HCT116 (cell line): Measurements from ENCODE around the gene ERC2. TPM values are rescaled to one million over a fixed set of nuclear protein-coding genes. Genes with fewer than 3 reads are reported as not detected.
"Not testable (repeated sequence)": the region's sequence is repeated elsewhere in the genome, so short reads cannot be mapped to it uniquely, and the experiment has no call there.

Experiments
- ATAC-seq: fragments of 200-7000 bp; cut with Tn5 transposase; 2 replicates; pipeline ENCODE4 v1.9.1; 2020; ENCODE audit warnings: mild to moderate bottlenecking, moderate library complexity
- BruUV-seq: library from RNA; stranded (reverse); fragments of 400-500 nt; replicated peaks from 2 replicates; lab custom pipeline; 2021; lab: Mats Ljungman, UMichigan
- CTCF ChIA-PET: fragments of 300-600 bp; sonication (Branson Sonifier 250); formaldehyde crosslinking; loops from one replicate; lab custom pipeline; 2021; ENCODE audit warnings: antibody characterized with exemption; lab: Charles Lee
- POLR2A ChIA-PET: fragments of 300-600, 350-600 bp; sonication (Branson Sonifier 250); formaldehyde crosslinking; loops from one replicate; lab custom pipeline; 2021; ENCODE audit warnings: antibody characterized with exemption; lab: Charles Lee
- RAD21 ChIA-PET, 2 experiments: fragments of 300-600 bp; sonication (Branson Sonifier 250); formaldehyde crosslinking; loops; one replicate each; lab custom pipeline; 2023; ENCODE audit warnings: low total read pairs in 2 of 2; ENCODE audit not compliant: uncharacterized antibody in 2 of 2, unreplicated experiment in 2 of 2, low non-redundant PET in 1 of 2; lab: Charles Lee
- DNase-seq: peaks from one replicate; pipeline ENCODE4 v3.0.0-alpha.2; 2010; ENCODE audit warnings: low read depth, low spot score
- H2AFZ ChIP-seq: fragments of 200-600 bp; shearing (Covaris generic), sonication (generic); 2 replicates; pipeline ENCODE4 v1.6.1; 2017; ENCODE audit warnings: low read depth, mixed run types, mixed read lengths, antibody characterized with exemption, low read length; ENCODE audit not compliant: poor library complexity, severe bottlenecking
- H3K27ac ChIP-seq: 2 replicates; pipeline ENCODE4 v1.5.1; 2012; ENCODE audit warnings: low read depth, low read length
- H3K27me3 ChIP-seq: fragments of 200-600 bp; sonication (generic); 2 replicates; pipeline ENCODE4 v1.6.1; 2016; ENCODE audit warnings: mixed run types, low read length, mixed read lengths; ENCODE audit not compliant: insufficient read depth
- H3K36me3 ChIP-seq, 2 experiments: fragments of 200-500 bp in 1 of 2; fragments of 200-600 bp in 1 of 2; sonication (Bioruptor generic) in 1 of 2; sonication (generic) in 1 of 2; 2 replicates each; pipeline versions ENCODE4 v1.5.1 to v1.6.1; 2014 to 2016; ENCODE audit warnings: low read length in 2 of 2, inconsistent platforms in 1 of 2, mixed read lengths in 1 of 2, mixed run types in 1 of 2; ENCODE audit not compliant: insufficient read depth in 2 of 2, control insufficient read depth in 1 of 2
- H3K4me1 ChIP-seq, 2 experiments: fragments of 200-600 bp in 1 of 2; sonication (generic) in 1 of 2; 2 replicates each; pipeline versions ENCODE4 v1.5.1 to v1.6.1; 2012 to 2017; ENCODE audit warnings: low read length in 2 of 2, inconsistent platforms in 1 of 2, mild to moderate bottlenecking in 1 of 2, mixed read lengths in 1 of 2, mixed run types in 1 of 2, moderate library complexity in 1 of 2; ENCODE audit not compliant: insufficient read depth in 2 of 2, control insufficient read depth in 1 of 2
- H3K4me2 ChIP-seq: fragments of 200-600 bp; sonication (generic); 2 replicates; pipeline ENCODE4 v1.6.1; 2017; ENCODE audit warnings: mixed run types, low read length, mixed read lengths
- H3K4me3 ChIP-seq, 2 experiments: fragments of 200-600 bp in 1 of 2; sonication (generic) in 1 of 2; replicated peaks in 1 of 2; 2 replicates each; pipeline ENCODE4 v1.5.1; 2011 to 2016; ENCODE audit warnings: low read length in 2 of 2, control low read depth in 1 of 2, low read depth in 1 of 2, mild to moderate bottlenecking in 1 of 2, mixed read lengths in 1 of 2, mixed run types in 1 of 2
- H3K79me2 ChIP-seq: fragments of 200-600 bp; sonication (generic); 2 replicates; pipeline ENCODE4 v1.6.1; 2017; ENCODE audit warnings: mild to moderate bottlenecking, mixed run types, low read length, moderate library complexity, mixed read lengths; ENCODE audit not compliant: insufficient read depth
- H3K9ac ChIP-seq: fragments of 200-600 bp; sonication (generic); 2 replicates; pipeline ENCODE4 v1.6.1; 2016; ENCODE audit warnings: low read length, mixed read lengths
- H3K9me2 ChIP-seq: fragments of 200-600 bp; sonication (generic), shearing (Covaris generic); 2 replicates; pipeline ENCODE4 v1.6.1; 2017; ENCODE audit warnings: mixed run types, mild to moderate bottlenecking, moderate library complexity; ENCODE audit not compliant: insufficient read depth
- H3K9me3 ChIP-seq, 2 experiments: fragments of 200-500 bp in 1 of 2; fragments of 200-600 bp in 1 of 2; sonication (Bioruptor generic) in 1 of 2; sonication (generic) in 1 of 2; 2 replicates each; pipeline ENCODE4 v1.6.1; 2014 to 2017; ENCODE audit warnings: low read length in 2 of 2, mixed read lengths in 2 of 2, inconsistent platforms in 1 of 2, low read depth in 1 of 2, mild to moderate bottlenecking in 1 of 2, mixed run types in 1 of 2, moderate library complexity in 1 of 2; ENCODE audit not compliant: control insufficient read depth in 1 of 2, insufficient read depth in 1 of 2
- H4K20me1 ChIP-seq: fragments of 200-600 bp; sonication (generic), shearing (Covaris generic); 2 replicates; pipeline ENCODE4 v1.6.1; 2017; ENCODE audit warnings: mixed run types, mild to moderate bottlenecking, moderate library complexity; ENCODE audit not compliant: insufficient read depth
- CBX3 ChIP-seq: IDR thresholded peaks from 2 replicates; pipeline ENCODE4 v1.6.1; 2012; ENCODE audit warnings: low read depth
- CEBPB ChIP-seq: IDR thresholded peaks from 2 replicates; pipeline ENCODE4 v1.6.1; 2012; ENCODE audit warnings: low read depth
- EGR1 ChIP-seq: IDR thresholded peaks from 2 replicates; pipeline ENCODE4 v1.6.1; 2012; ENCODE audit warnings: low read depth
- EZH2 ChIP-seq: fragments of 200-600 bp; sonication (generic); IDR thresholded peaks from 2 replicates; pipeline ENCODE4 v1.6.1; 2017; ENCODE audit warnings: antibody characterized with exemption, mixed run types
- EZH2phosphoT487 ChIP-seq: fragments of 200-600 bp; IDR thresholded peaks from 2 replicates; pipeline ENCODE4 v1.6.1; 2018; ENCODE audit warnings: antibody characterized with exemption, borderline replicate concordance
- JUND ChIP-seq: IDR thresholded peaks from 2 replicates; pipeline ENCODE4 v1.6.1; 2012
- MAX ChIP-seq: IDR thresholded peaks from 2 replicates; pipeline ENCODE4 v1.6.1; 2012
- POLR2A ChIP-seq: IDR thresholded peaks from 2 replicates; pipeline ENCODE4 v1.7.0; 2011; ENCODE audit warnings: borderline replicate concordance; ENCODE audit not compliant: insufficient read depth, insufficient read length; ENCODE audit errors: extremely low read depth
- RAD21 ChIP-seq: IDR thresholded peaks from 2 replicates; pipeline ENCODE4 v1.6.1; 2012; ENCODE audit warnings: low read depth, mild to moderate bottlenecking
- TCF7L2 ChIP-seq: IDR thresholded peaks from 2 replicates; pipeline ENCODE4 v1.7.0; 2011; ENCODE audit warnings: borderline replicate concordance, inconsistent platforms; ENCODE audit not compliant: insufficient read depth, insufficient read length; ENCODE audit errors: extremely low read depth
- YY1 ChIP-seq: IDR thresholded peaks from 2 replicates; pipeline ENCODE4 v1.6.1; 2011; ENCODE audit warnings: low read length, low read depth, moderate library complexity, mild to moderate bottlenecking; ENCODE audit not compliant: insufficient replicate concordance; ENCODE audit errors: extremely low read depth
- ZNF274 ChIP-seq: fragments of 200-500 bp; sonication (Bioruptor generic); IDR thresholded peaks from 2 replicates; pipeline ENCODE4 v1.6.1; 2014; ENCODE audit warnings: mild to moderate bottlenecking, low read depth, low read length, inconsistent platforms
- intact Hi-C: fragments of 100-400 bp; cut with micrococcal nuclease; formaldehyde crosslinking; loops from 2 replicates; pipeline ENCODE4 v1.10.0; 2022
- total RNA-seq: library from RNA; stranded (reverse); gene quantifications from one replicate; pipeline ENCODE4 v1.2.1, GENCODE V29; 2021; ENCODE audit not compliant: unreplicated experiment
- TF ChIP-seq, protein P1 (sequence below): IDR thresholded peaks from 2 replicates; pipeline ENCODE4 v1.6.1; 2012; ENCODE audit warnings: low read depth
- TF ChIP-seq, protein P2 (sequence below), 3 experiments: fragments of 200-600 bp in 1 of 3; sonication (generic) in 1 of 3; IDR thresholded peaks in 2 of 3; conservative IDR thresholded peaks in 1 of 3; 2 replicates each; pipeline ENCODE4 v1.5.1; 2012 to 2017; ENCODE audit warnings: low read depth in 2 of 3, low read length in 2 of 3, antibody characterized with exemption in 1 of 3, borderline replicate concordance in 1 of 3, control low read depth in 1 of 3, mild to moderate bottlenecking in 1 of 3, mixed read lengths in 1 of 3, mixed run types in 1 of 3, moderate library complexity in 1 of 3; ENCODE audit not compliant: insufficient read depth in 1 of 3

ERC2 gene
- total RNA-seq, 1 experiment from 2014 or later: not detected

- RAD21 ChIA-PET, H3K9ac ChIP-seq, H3K27ac ChIP-seq, H3K9me3 ChIP-seq, H3K36me3 ChIP-seq, H3K4me3 ChIP-seq, CTCF ChIA-PET, H3K4me2 ChIP-seq, intact Hi-C loops, ATAC-seq, DNase-seq, H3K9me2 ChIP-seq, POLR2A ChIA-PET, H3K4me1 ChIP-seq, H4K20me1 ChIP-seq, H3K79me2 ChIP-seq, H2AFZ ChIP-seq, BruUV-seq: not testable (repeated sequence)
- H3K27me3 ChIP-seq: peaks cover 25% of the 10 kb centered on the region; the same call in 1 of the 2 replicates
Observed at GRCh38 chr3:56496376-56496775, 28.1 kb upstream of the ERC2 start.

GRCh38 chr3:56494679-56495322 lies 26.5 kb upstream of the ERC2 start:
- ChIA-PET CTCF (interaction anchor here (0.6 to 1.5 kb wide), 4 partner anchors 9 to 1665 kb away, joined by 3 to 4 read pairs (median 3); no protein-coding TSS in a partner anchor), POLR2A (no interaction called here), RAD21 (no interaction called here)
- H3K9me3 ChIP-seq: no peaks in the 10 kb centered on the region
- H3K9me2 ChIP-seq: no peaks in the 10 kb centered on the region
- H3K4me3 ChIP-seq: no peak overlapping the region
- peaks cover 30% of the 10 kb centered on the region; the same call in 1 of the 2 replicates for H3K27me3 ChIP-seq
- no peak overlapping the region for H2AFZ ChIP-seq
- no peaks in the 10 kb centered on the region for H4K20me1 ChIP-seq
- H3K79me2 ChIP-seq: no peaks in the 10 kb centered on the region
- no peak overlapping the region for H3K4me2 ChIP-seq
- intact Hi-C loops: loop anchor here (2.0 kb wide), 1 partner anchor 154 kb away; no protein-coding TSS in a partner anchor
- DNase-seq (peak; percentile 73), ATAC-seq (peak; percentile 90)
- H3K36me3 ChIP-seq: no peaks in the 10 kb centered on the region
- BruUV-seq: no TSS peak
- no peak overlapping the region for H3K27ac ChIP-seq
- no peaks in the 10 kb centered on the region for H3K4me1 ChIP-seq
- H3K9ac ChIP-seq: no peak overlapping the region
- TF ChIP-seq EGR1 (no peak), POLR2A (no peak), YY1 (peak; percentile 55), MAX (peak; percentile 48; the same call in 1 of the 2 replicates), RAD21 (peak; percentile 60), JUND (no peak), ZNF274 (no peak), EZH2phosphoT487 (no peak), CEBPB (peak; percentile 83), EZH2 (no peak), TCF7L2 (peak; percentile 58), CBX3 (peak; percentile 73; the same call in 1 of the 2 replicates)
- TF ChIP-seq, protein P1, sequence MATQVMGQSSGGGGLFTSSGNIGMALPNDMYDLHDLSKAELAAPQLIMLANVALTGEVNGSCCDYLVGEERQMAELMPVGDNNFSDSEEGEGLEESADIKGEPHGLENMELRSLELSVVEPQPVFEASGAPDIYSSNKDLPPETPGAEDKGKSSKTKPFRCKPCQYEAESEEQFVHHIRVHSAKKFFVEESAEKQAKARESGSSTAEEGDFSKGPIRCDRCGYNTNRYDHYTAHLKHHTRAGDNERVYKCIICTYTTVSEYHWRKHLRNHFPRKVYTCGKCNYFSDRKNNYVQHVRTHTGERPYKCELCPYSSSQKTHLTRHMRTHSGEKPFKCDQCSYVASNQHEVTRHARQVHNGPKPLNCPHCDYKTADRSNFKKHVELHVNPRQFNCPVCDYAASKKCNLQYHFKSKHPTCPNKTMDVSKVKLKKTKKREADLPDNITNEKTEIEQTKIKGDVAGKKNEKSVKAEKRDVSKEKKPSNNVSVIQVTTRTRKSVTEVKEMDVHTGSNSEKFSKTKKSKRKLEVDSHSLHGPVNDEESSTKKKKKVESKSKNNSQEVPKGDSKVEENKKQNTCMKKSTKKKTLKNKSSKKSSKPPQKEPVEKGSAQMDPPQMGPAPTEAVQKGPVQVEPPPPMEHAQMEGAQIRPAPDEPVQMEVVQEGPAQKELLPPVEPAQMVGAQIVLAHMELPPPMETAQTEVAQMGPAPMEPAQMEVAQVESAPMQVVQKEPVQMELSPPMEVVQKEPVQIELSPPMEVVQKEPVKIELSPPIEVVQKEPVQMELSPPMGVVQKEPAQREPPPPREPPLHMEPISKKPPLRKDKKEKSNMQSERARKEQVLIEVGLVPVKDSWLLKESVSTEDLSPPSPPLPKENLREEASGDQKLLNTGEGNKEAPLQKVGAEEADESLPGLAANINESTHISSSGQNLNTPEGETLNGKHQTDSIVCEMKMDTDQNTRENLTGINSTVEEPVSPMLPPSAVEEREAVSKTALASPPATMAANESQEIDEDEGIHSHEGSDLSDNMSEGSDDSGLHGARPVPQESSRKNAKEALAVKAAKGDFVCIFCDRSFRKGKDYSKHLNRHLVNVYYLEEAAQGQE: peak; percentile 99
- TF ChIP-seq, protein P2, sequence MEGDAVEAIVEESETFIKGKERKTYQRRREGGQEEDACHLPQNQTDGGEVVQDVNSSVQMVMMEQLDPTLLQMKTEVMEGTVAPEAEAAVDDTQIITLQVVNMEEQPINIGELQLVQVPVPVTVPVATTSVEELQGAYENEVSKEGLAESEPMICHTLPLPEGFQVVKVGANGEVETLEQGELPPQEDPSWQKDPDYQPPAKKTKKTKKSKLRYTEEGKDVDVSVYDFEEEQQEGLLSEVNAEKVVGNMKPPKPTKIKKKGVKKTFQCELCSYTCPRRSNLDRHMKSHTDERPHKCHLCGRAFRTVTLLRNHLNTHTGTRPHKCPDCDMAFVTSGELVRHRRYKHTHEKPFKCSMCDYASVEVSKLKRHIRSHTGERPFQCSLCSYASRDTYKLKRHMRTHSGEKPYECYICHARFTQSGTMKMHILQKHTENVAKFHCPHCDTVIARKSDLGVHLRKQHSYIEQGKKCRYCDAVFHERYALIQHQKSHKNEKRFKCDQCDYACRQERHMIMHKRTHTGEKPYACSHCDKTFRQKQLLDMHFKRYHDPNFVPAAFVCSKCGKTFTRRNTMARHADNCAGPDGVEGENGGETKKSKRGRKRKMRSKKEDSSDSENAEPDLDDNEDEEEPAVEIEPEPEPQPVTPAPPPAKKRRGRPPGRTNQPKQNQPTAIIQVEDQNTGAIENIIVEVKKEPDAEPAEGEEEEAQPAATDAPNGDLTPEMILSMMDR (IDR thresholded peaks at IDR 0.05 in 2 of 3, conservative IDR thresholded peaks at IDR 0.05 in 1 of 3; ENCODE audit: borderline replicate concordance in 1 of 3, insufficient read depth in 1 of 3, low read depth in 2 of 3, low read length in 2 of 3): peak; percentile 93 to 95 (median 94)
